GM21786 (cell line): ENCODE measurements around the gene WWC2.
"Not testable (repeated sequence)": the region's sequence is repeated elsewhere in the genome, so short reads cannot be mapped to it uniquely, and the experiment has no call there.

Experiments used
- ATAC-seq: cut with Tn5 transposase; IDR thresholded peaks from one replicate; pipeline ENCODE4 v1.9.1; 2021; ENCODE audit not compliant: unreplicated experiment

The WWC2 gene

GRCh38 chr4:183100298-183100599 is 1.2 kb downstream of the WWC2 start:
- no peak for ATAC-seq

GRCh38 chr4:183100827-183101226 is 1.8 kb downstream of the WWC2 start:
- ATAC-seq = no peak

- ATAC-seq = no peak
These were observed 3.0 kb downstream of the WWC2 start for GRCh38 chr4:183101956-183102480.

GRCh38 chr4:183105092-183105491 is 6.0 kb downstream of the WWC2 start:
- no peak for ATAC-seq

GRCh38 chr4:183106839-183107238 is 7.8 kb downstream of the WWC2 start:
- ATAC-seq = no peak

- no peak for ATAC-seq
These were observed 8.9 kb downstream of the WWC2 start for GRCh38 chr4:183107891-183108459.

- ATAC-seq = no peak
These were observed 11.2 kb downstream of the WWC2 start for GRCh38 chr4:183110244-183110643.

GRCh38 chr4:183111452-183111885 is 12.4 kb downstream of the WWC2 start:
- no peak for ATAC-seq

GRCh38 chr4:183118141-183118540 is 19.1 kb downstream of the WWC2 start:
- ATAC-seq = no peak

GRCh38 chr4:183118585-183118984 is 19.5 kb downstream of the WWC2 start:
- ATAC-seq = no peak

- not testable (repeated sequence) for ATAC-seq
These were observed 22.6 kb downstream of the WWC2 start for GRCh38 chr4:183121660-183122059.

GRCh38 chr4:183124228-183124627 is 25.2 kb downstream of the WWC2 start:
- ATAC-seq = no peak

- ATAC-seq = no peak
These were observed 25.8 kb downstream of the WWC2 start for GRCh38 chr4:183124865-183125264.

GRCh38 chr4:183129125-183129524 is 30.1 kb downstream of the WWC2 start:
- no peak for ATAC-seq

GRCh38 chr4:183129675-183130074 is 30.6 kb downstream of the WWC2 start:
- no peak for ATAC-seq

GRCh38 chr4:183130328-183131155 is 31.5 kb downstream of the WWC2 start:
- no peak for ATAC-seq

- no peak for ATAC-seq
These were observed 33.0 kb downstream of the WWC2 start for GRCh38 chr4:183132081-183132480.

GRCh38 chr4:183132865-183133264 is 33.8 kb downstream of the WWC2 start:
- ATAC-seq = no peak

GRCh38 chr4:183136855-183137254 is 37.8 kb downstream of the WWC2 start:
- ATAC-seq = no peak

GRCh38 chr4:183139058-183139750 is 40.1 kb downstream of the WWC2 start:
- no peak for ATAC-seq

GRCh38 chr4:183139972-183140570 is 41.0 kb downstream of the WWC2 start:
- no peak for ATAC-seq

- ATAC-seq = no peak
These were observed 41.9 kb downstream of the WWC2 start for GRCh38 chr4:183140911-183141320.
